ENCODE data around the gene GTPBP4. TPM values are rescaled to one million over a fixed set of nuclear protein-coding genes. Genes with fewer than 3 reads are reported as not detected.
A peak's percentile ranks its signal among the peaks of the same experiment; 100 is the strongest.

The GTPBP4 gene
- 10 to 100 TPM; 51.2 to 70.3 (median 62.7) TPM for polyA plus RNA-seq (ENCODE audit: insufficient read length in 4 of 4)

- peak; percentile 87 to 97 (median 92) for DNase-seq (ENCODE audit: low read depth in 4 of 4, low spot score in 2 of 4)
Observed at GRCh38 chr10:987870-988666, at the start of gene GTPBP4. TSS of gene GTPBP4 (plus strand) at chr10:988434. CDS start at chr10:988480, 46 bp downstream.

DNA sequence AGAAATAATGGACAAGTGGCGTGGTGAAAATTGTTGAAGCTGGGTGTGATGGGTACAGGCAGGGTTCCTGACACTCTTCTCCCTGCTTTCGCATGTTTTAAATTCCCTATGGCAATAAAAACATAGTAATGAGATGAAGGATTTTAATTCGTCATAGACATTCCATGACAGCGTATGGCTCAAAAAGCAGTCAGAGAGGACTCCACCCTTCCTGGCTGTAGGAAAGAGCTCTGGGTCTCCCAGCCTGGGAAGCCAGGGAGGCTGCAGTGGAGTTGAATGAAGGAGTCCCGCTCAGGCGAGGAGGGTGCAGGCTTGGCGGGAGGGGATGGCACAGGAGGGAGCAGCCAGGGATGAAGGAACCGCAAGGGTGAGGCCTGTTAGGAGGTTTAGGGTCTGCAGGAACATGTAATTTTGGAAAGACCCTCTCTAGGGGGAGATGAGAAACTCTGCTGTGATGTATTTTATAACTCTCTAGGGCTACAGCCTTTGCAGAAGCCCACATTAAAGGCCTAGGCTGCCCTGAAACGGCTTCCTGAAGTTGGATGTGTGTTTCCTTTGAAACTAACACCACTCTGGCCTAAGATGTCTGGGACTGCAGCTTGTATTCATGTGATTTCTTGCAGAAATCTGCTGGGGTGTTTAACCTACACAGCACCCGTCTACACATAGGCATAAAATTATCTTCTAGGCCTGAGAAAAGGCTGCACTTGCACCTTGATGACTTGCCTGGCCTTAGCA, 49.1 kb upstream of the GTPBP4 start:
- DNase-seq (ENCODE audit: low read depth in 4 of 4, low spot score in 2 of 4), result no peak

DNA sequence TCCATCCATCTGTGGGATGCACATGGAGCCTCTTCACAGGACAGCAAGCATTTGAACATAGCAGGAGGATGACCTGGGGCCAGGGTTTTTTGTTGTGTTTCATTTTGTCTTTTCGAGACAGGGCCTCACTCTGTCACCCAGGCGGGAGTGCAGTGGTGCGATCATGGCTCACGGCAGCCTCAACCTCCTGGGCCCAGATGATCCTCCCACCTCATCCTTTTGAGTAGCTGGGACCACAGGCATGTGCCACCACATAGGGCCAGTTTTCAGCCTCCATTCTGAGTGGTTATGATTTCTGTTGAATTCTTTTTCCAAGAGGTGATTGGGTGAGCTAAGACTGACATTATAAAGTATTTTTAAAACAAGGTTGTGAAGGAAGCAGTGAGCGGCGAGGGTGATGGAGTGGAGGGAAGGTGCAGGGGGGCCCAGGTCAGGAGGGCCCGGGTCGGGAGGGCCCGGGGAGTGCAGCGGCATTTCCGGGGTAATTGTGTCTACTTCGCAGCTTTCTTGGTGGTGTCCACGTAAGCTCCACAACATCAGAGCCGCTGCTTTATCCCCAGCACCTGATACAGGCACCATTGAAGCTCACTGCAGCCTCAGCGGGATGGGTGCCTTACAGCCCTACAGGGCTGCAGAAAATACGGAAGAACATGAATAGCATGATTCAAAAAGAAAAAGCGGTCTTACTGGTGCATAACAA, 44.8 kb upstream of the GTPBP4 start:
- no peak for DNase-seq (ENCODE audit: low read depth in 4 of 4, low spot score in 2 of 4)

DNA sequence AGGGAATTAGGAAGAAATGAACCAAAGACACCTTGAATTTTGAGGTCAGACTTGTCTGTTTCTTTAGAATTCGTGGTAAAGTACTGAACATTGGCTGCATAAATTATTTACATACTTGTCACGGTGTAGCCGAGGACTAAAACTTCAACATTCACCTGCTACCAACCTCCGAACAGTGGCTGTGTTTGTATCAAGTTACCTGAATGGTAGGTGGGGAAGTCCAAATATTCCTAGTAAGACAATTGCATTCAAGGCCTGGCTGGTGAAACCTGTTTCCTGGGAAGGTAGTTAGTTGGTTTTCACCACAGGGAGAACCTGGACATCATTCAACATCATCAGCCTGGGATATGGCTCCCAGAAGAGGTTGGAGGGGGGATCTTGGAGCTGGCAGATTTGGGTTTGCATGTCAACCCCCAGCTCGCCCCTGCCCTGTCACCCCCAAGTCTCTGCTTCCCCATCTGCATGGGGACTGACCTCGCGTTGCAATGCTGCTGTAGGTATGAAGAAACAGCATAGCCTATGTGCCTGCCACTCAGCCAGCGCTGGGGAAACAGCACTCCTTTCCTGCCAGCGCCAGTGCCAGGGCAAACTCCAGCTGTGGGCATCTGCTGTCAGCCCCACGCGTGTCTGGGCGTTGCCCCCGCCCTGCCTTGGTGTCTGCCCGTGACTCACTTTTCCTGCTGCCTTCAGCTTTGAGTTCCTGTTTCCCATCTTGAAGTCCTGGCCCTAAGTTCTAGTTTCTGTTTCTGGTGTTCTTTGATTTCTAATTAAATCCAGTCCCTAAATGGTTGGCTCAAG, 44.0 kb upstream of the GTPBP4 start:
- no peak for DNase-seq (ENCODE audit: low read depth in 4 of 4, low spot score in 2 of 4)

GRCh38 chr10:945778-946177, 42.5 kb upstream of the GTPBP4 start:
- DNase-seq (ENCODE audit: low read depth in 4 of 4, low spot score in 2 of 4), result no peak

DNA sequence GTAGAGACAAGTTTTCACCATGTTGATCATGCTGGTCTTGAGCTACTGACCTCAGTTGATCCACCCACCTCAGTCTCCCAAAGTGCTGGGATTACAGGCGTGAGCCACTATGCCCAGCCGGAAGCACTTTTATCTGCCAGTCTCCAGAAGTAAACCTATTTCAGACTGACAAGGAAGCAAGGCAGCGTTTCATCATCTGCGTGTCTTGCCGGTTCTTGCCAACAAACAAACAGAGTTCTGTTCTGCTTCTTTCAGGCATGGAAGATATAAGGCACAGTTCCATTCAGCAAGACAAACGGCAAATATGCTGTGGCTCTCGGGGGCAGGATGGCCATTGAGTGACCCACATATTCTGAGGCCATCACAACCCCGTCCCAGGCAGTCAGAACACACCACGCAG, 41.2 kb upstream of the GTPBP4 start:
- no peak for DNase-seq (ENCODE audit: low read depth in 4 of 4, low spot score in 2 of 4)

- no peak for DNase-seq (ENCODE audit: low read depth in 4 of 4, low spot score in 2 of 4)
Observed at GRCh38 chr10:947881-948280, 40.4 kb upstream of the GTPBP4 start.

DNA sequence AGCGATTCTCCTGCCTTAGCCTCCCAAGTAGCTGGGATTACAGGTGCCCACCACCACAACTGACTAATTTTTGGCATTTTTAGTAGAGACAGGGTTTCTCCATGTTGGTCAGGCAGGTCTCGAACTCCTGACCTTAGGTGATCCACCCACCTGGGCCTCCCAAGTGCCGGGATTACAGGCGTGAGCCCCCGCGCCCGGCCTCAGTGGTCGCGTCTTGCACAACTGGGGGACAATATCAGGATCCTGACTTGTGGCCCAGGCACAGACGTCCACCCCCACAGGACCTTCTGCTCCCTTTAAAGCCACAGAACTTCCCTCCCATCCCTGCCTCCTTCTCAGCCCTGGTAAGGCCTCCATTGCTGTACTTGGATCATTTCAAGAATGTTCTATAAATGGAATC, 39.9 kb upstream of the GTPBP4 start:
- DNase-seq (ENCODE audit: low read depth in 4 of 4, low spot score in 2 of 4), result no peak

- DNase-seq (ENCODE audit: low read depth in 4 of 4, low spot score in 2 of 4), result no peak
Observed at GRCh38 chr10:949446-949845, 38.8 kb upstream of the GTPBP4 start.

GRCh38 chr10:953836-954235, 34.4 kb upstream of the GTPBP4 start:
- DNase-seq (ENCODE audit: low read depth in 4 of 4, low spot score in 2 of 4), result no peak

GRCh38 chr10:954396-954795, 33.8 kb upstream of the GTPBP4 start:
- no peak for DNase-seq (ENCODE audit: low read depth in 4 of 4, low spot score in 2 of 4)

GRCh38 chr10:955127-955819, 33.0 kb upstream of the GTPBP4 start:
- no peak for DNase-seq (ENCODE audit: low read depth in 4 of 4, low spot score in 2 of 4)

- no peak for DNase-seq (ENCODE audit: low read depth in 4 of 4, low spot score in 2 of 4)
Observed at GRCh38 chr10:955820-956217, 32.4 kb upstream of the GTPBP4 start.

DNA sequence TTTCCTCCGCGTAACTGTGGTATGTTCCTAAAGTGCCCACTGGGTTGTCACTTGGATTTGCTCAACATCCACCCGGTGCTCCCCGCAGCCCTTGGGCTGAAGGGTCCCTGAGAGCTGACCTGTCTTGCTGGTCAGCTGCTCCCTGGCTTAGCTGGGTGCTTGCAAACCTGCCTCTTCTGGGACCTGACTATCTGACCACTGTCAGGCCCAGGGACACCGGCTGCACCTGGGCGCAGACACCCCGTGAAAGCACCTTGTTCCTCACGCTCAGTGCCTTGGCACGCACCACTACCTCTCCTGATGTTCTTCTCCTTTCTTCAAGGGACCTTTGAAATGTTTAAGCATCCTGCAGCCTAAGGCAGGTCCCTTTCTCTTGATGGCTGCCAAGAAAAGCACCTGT, 30.1 kb upstream of the GTPBP4 start:
- DNase-seq (ENCODE audit: low read depth in 4 of 4, low spot score in 2 of 4), result no peak

GRCh38 chr10:958856-959255, 29.4 kb upstream of the GTPBP4 start:
- DNase-seq (ENCODE audit: low read depth in 4 of 4, low spot score in 2 of 4), result no peak

- DNase-seq (ENCODE audit: low read depth in 4 of 4, low spot score in 2 of 4), result no peak
Observed at GRCh38 chr10:962342-962741, 25.9 kb upstream of the GTPBP4 start.

DNA sequence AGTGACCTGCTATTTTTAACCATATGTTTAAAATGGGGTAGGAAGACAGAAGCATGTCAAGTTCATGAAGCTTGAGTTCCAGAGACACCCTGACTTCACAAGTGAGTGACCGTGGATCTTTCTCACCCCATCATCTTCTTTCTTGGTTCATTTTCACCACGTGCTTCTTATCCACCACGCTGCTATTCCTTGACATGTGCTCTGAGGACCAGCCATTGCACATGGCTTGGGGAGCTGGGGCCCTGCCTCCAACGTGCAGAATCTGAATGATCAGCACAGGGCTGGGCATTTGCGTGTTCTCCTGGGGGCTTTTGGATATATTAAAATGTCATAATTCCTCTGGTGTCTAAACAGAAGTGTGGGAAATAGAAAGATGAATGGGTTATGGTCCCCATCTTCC, 25.0 kb upstream of the GTPBP4 start:
- no peak for DNase-seq (ENCODE audit: low read depth in 4 of 4, low spot score in 2 of 4)

DNA sequence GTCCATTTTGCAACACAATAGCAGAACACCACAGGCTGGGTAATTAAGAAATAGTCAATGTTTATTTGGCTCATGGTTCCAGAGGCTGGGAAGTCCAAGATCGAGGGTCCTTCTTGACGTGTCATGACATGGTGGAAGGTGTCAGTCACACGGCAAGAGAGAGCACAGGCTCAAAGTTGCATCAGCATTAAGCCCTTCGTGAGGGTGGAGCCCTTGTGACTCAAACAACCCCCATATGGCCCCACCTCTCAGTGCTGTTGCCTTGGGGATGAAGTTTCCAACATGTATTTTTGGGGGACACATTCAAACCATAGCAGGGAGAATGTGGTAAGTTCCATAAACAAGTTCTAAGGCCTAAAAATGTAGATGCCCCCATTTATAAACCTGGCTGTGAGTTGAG, 24.6 kb upstream of the GTPBP4 start:
- DNase-seq (ENCODE audit: low read depth in 4 of 4, low spot score in 2 of 4), result no peak

GRCh38 chr10:964321-964987, 23.8 kb upstream of the GTPBP4 start:
- no peak for DNase-seq (ENCODE audit: low read depth in 4 of 4, low spot score in 2 of 4)

Data from left renal cortex interstitium (tissue), 4 donors.